Ovary (tissue), 3 donors: ENCODE data around the gene SH3RF1.

Experiments used
- CTCF ChIP-seq, 3 donors: fragments of 450-650 bp in 2 of 3; fragments of 200-600 bp in 1 of 3; IDR thresholded peaks; one replicate each; pipeline versions ENCODE4 v1.5.1 to v1.8.0; 2016 to 2022; ENCODE audit warnings: antibody characterized with exemption in 3 of 3, mild to moderate bottlenecking in 1 of 3
- POLR2A ChIP-seq: fragments of 450-650 bp; IDR thresholded peaks from one replicate; pipeline ENCODE4 v1.6.1; 2017; ENCODE audit warnings: antibody characterized with exemption, mild to moderate bottlenecking, moderate library complexity
- donor health status: DM: no; HTN: no; CAD: no.

- TF ChIP-seq CTCF (IDR thresholded peaks at IDR 0.05) (no peak), POLR2A (no peak)
These were observed 62.2 kb downstream of the SH3RF1 start for GRCh38 chr4:169208516-169208915.
